Ovary (tissue), 3 donors: Measurements from ENCODE around the gene IGFBP7.

Experiments
- POLR2A ChIP-seq: fragments of 450-650 bp; IDR thresholded peaks from one replicate; pipeline ENCODE4 v1.6.1; 2017; ENCODE audit warnings: antibody characterized with exemption, mild to moderate bottlenecking, moderate library complexity
- TF ChIP-seq, protein P1 (sequence below), 3 donors: fragments of 450-650 bp in 2 of 3; fragments of 200-600 bp in 1 of 3; IDR thresholded peaks; one replicate each; pipeline versions ENCODE4 v1.5.1 to v1.8.0; 2016 to 2022; ENCODE audit warnings: antibody characterized with exemption in 3 of 3, mild to moderate bottlenecking in 1 of 3
- donor health status: DM: no; HTN: no; CAD: no.

GRCh38 chr4:57149833-57150232, 39.6 kb upstream of the IGFBP7 start:
- no peak for TF ChIP-seq POLR2A
- TF ChIP-seq, protein P1, sequence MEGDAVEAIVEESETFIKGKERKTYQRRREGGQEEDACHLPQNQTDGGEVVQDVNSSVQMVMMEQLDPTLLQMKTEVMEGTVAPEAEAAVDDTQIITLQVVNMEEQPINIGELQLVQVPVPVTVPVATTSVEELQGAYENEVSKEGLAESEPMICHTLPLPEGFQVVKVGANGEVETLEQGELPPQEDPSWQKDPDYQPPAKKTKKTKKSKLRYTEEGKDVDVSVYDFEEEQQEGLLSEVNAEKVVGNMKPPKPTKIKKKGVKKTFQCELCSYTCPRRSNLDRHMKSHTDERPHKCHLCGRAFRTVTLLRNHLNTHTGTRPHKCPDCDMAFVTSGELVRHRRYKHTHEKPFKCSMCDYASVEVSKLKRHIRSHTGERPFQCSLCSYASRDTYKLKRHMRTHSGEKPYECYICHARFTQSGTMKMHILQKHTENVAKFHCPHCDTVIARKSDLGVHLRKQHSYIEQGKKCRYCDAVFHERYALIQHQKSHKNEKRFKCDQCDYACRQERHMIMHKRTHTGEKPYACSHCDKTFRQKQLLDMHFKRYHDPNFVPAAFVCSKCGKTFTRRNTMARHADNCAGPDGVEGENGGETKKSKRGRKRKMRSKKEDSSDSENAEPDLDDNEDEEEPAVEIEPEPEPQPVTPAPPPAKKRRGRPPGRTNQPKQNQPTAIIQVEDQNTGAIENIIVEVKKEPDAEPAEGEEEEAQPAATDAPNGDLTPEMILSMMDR (IDR thresholded peaks at IDR 0.05) = no peak
